Measurements from ENCODE around the gene SGMS1. TPM values are rescaled to one million over a fixed set of nuclear protein-coding genes. Genes with fewer than 3 reads are reported as not detected.

Gene SGMS1
- total RNA-seq, 1 donor from 2014 or later: 93.8 TPM

- Histone ChIP-seq H3K9me3 (no peaks in the 10 kb centered on the region), H3K36me3 (no peaks in the 10 kb centered on the region), H3K27ac (no peak overlapping the region), H3K27me3 (no peaks in the 10 kb centered on the region), H3K4me3 (no peak overlapping the region), H3K4me1 (peaks cover 24% of the 10 kb centered on the region)
- intact Hi-C loops (cut with DNase I): no loop called here
- no peak for TF ChIP-seq POLR2AphosphoS5 (IDR thresholded peaks at IDR 0.05; ENCODE audit: insufficient read depth in 1 of 2, low read depth in 1 of 2)
- TF ChIP-seq POLR2A (IDR thresholded peaks at IDR 0.05): no peak
- TF ChIP-seq CTCF (IDR thresholded peaks at IDR 0.05): no peak
- no peak for DNase-seq (ENCODE audit: extremely low spot score in 2 of 2)
These were observed 10.6 kb downstream of the SGMS1 start for GRCh38 chr10:50613150-50613549.

- no peaks in the 10 kb centered on the region for H3K9me3 ChIP-seq
- H3K27ac ChIP-seq: no peak overlapping the region
- H3K4me1 ChIP-seq: peaks cover 41% of the 10 kb centered on the region
- no peak overlapping the region for H3K4me3 ChIP-seq
- TF ChIP-seq CTCF (IDR thresholded peaks at IDR 0.05): no peak
- TF ChIP-seq POLR2A (IDR thresholded peaks at IDR 0.05): no peak
- no peak for TF ChIP-seq POLR2AphosphoS5 (IDR thresholded peaks at IDR 0.05; ENCODE audit: insufficient read depth in 1 of 2, low read depth in 1 of 2)
- no peaks in the 10 kb centered on the region for H3K27me3 ChIP-seq
- H3K36me3 ChIP-seq: no peaks in the 10 kb centered on the region
- no peak for DNase-seq (ENCODE audit: extremely low spot score in 2 of 2)
- intact Hi-C loops (cut with DNase I): no loop called here
These were observed 13.4 kb downstream of the SGMS1 start for GRCh38 chr10:50610368-50610767.

- no peaks in the 10 kb centered on the region for H3K9me3 ChIP-seq
- no peak overlapping the region for H3K4me3 ChIP-seq
- no peak for TF ChIP-seq POLR2AphosphoS5 (IDR thresholded peaks at IDR 0.05; ENCODE audit: insufficient read depth in 1 of 2, low read depth in 1 of 2)
- TF ChIP-seq CTCF (IDR thresholded peaks at IDR 0.05): no peak
- TF ChIP-seq POLR2A (IDR thresholded peaks at IDR 0.05): no peak
- peaks cover 51% of the 10 kb centered on the region for H3K4me1 ChIP-seq
- DNase-seq (ENCODE audit: extremely low spot score in 2 of 2): no peak
- intact Hi-C loops (cut with DNase I): no loop called here
- no peaks in the 10 kb centered on the region for H3K36me3 ChIP-seq
- H3K27ac ChIP-seq: no peak overlapping the region
- no peaks in the 10 kb centered on the region for H3K27me3 ChIP-seq
These were observed 16.3 kb downstream of the SGMS1 start for GRCh38 chr10:50607356-50607925.

- peaks cover 51% of the 10 kb centered on the region for H3K4me1 ChIP-seq
These were observed 17.8 kb downstream of the SGMS1 start for GRCh38 chr10:50605951-50606270.

More at GRCh38 chr10:50605951-50606270, 17.8 kb downstream of the SGMS1 start:
- intact Hi-C loops (cut with DNase I): no loop called here
- Histone ChIP-seq H3K27ac (no peak overlapping the region), H3K27me3 (no peaks in the 10 kb centered on the region), H3K4me3 (no peak overlapping the region), H3K9me3 (no peaks in the 10 kb centered on the region), H3K36me3 (no peaks in the 10 kb centered on the region)
- TF ChIP-seq POLR2AphosphoS5 (IDR thresholded peaks at IDR 0.05; ENCODE audit: insufficient read depth in 1 of 2, low read depth in 1 of 2): no peak
- no peak for TF ChIP-seq CTCF (IDR thresholded peaks at IDR 0.05)
- no peak for TF ChIP-seq POLR2A (IDR thresholded peaks at IDR 0.05)
- no peak for DNase-seq (ENCODE audit: extremely low spot score in 2 of 2)

Data from vagina (tissue), 2 donors.